Adrenal gland (tissue), 5 donors: Measurements from ENCODE around the gene CPD.

Source experiments
- CTCF ChIP-seq, 6 experiments: fragments of 450-650 bp in 4 of 6; fragments of 200-600 bp in 2 of 6; sonication (generic) in 1 of 6; IDR thresholded peaks; 1 replicate in 5 of 6; 2 replicates in 1 of 6; pipeline versions ENCODE4 v1.5.1 to v1.8.0; 2016 to 2021; ENCODE audit warnings: antibody characterized with exemption in 6 of 6, mild to moderate bottlenecking in 2 of 6, moderate library complexity in 1 of 6
- POLR2A ChIP-seq, 2 donors: fragments of 450-650 bp; IDR thresholded peaks; one replicate each; pipeline ENCODE4 v1.6.1; 2017; ENCODE audit warnings: antibody characterized with exemption in 2 of 2, mild to moderate bottlenecking in 2 of 2, moderate library complexity in 1 of 2
- donor health status: DM: no; HTN: no; CAD: no.

- TF ChIP-seq CTCF (IDR thresholded peaks at IDR 0.05) (no peak), POLR2A (IDR thresholded peaks at IDR 0.05) (no peak)
These were observed 16.8 kb downstream of the CPD start for GRCh38 chr17:30395398-30396022.
